Esophagus muscularis mucosa (tissue), 4 donors: ENCODE results near the gene ZNF580. TPM values are rescaled to one million over a fixed set of nuclear protein-coding genes. Genes with fewer than 3 reads are reported as not detected.
A peak's percentile ranks its signal among the peaks of the same experiment; 100 is the strongest.

Source experiments
- DNase-seq: peaks from one replicate; pipeline ENCODE4 v3.0.0-alpha.2; 2017; ENCODE audit errors: extremely low spot score
- H3K27ac ChIP-seq, 4 donors: fragments of 200-600 bp; sonication (generic); replicated peaks in 1 of 4; 1 replicate in 3 of 4; 2 replicates in 1 of 4; pipeline ENCODE4 v1.5.1; 2016 to 2019; ENCODE audit warnings: mild to moderate bottlenecking in 1 of 4
- H3K27me3 ChIP-seq, 4 donors: fragments of 200-600 bp; sonication (generic); one replicate each; pipeline versions ENCODE4 v1.5.1 to v1.6.0; 2016 to 2019
- H3K36me3 ChIP-seq, 4 donors: fragments of 200-600 bp; sonication (generic); one replicate each; pipeline ENCODE4 v1.5.1; 2016 to 2019
- H3K4me1 ChIP-seq, 4 donors: fragments of 200-600 bp; sonication (generic); one replicate each; pipeline ENCODE4 v1.5.1; 2016 to 2019
- H3K4me3 ChIP-seq, 4 donors: fragments of 200-600 bp; sonication (generic); 1 replicate in 2 of 4; 2 replicates in 2 of 4; pipeline ENCODE4 v1.5.1; 2016 to 2019; ENCODE audit warnings: mild to moderate bottlenecking in 4 of 4, moderate library complexity in 1 of 4
- H3K9me3 ChIP-seq, 4 donors: fragments of 200-600 bp; sonication (generic); 1 replicate in 3 of 4; 2 replicates in 1 of 4; pipeline ENCODE4 v1.5.1; 2016 to 2019
- EP300 ChIP-seq: sonication (generic); formaldehyde crosslinking; IDR thresholded peaks from one replicate; pipeline ENCODE4 v1.6.1; 2017; ENCODE audit warnings: antibody characterized with exemption
- POLR2A ChIP-seq: fragments of 450-650 bp; IDR thresholded peaks from one replicate; pipeline ENCODE4 v1.6.1; 2017; ENCODE audit warnings: antibody characterized with exemption, moderate library complexity, mild to moderate bottlenecking, low read depth
- POLR2AphosphoS5 ChIP-seq, 2 donors: sonication (generic); formaldehyde crosslinking; IDR thresholded peaks; one replicate each; pipeline ENCODE4 v1.6.1; 2017; ENCODE audit warnings: antibody characterized with exemption in 2 of 2
- WGBS: methylation state at CpG from one replicate; pipeline ENCODE4 v1.1.5; 2018; 5-methylcytosine and 5-hydroxymethylcytosine counted together
- intact Hi-C: fragments of 100-400 bp; cut with DNase I; formaldehyde crosslinking; loops from one replicate; pipeline ENCODE4 v1.15.1; 2023
- total RNA-seq, 4 donors: library from RNA; depleted of rRNA; stranded (reverse); fragments of >200 nt; gene quantifications; one replicate each; pipeline versions ENCODE4 v1.1.0 to v1.2.1, GENCODE V29; 2016
- TF ChIP-seq, protein P1 (sequence below), 3 experiments: fragments of 200-600 bp in 2 of 3; fragments of 450-650 bp in 1 of 3; sonication (generic) in 2 of 3; IDR thresholded peaks; one replicate each; pipeline ENCODE4 v1.5.1; 2017 to 2019; ENCODE audit warnings: antibody characterized with exemption in 3 of 3, mild to moderate bottlenecking in 2 of 3, moderate library complexity in 1 of 3

ZNF580 gene
- total RNA-seq, 4 donors from 2014 or later, result 38.3 to 66.8 (median 43.1) TPM

DNA sequence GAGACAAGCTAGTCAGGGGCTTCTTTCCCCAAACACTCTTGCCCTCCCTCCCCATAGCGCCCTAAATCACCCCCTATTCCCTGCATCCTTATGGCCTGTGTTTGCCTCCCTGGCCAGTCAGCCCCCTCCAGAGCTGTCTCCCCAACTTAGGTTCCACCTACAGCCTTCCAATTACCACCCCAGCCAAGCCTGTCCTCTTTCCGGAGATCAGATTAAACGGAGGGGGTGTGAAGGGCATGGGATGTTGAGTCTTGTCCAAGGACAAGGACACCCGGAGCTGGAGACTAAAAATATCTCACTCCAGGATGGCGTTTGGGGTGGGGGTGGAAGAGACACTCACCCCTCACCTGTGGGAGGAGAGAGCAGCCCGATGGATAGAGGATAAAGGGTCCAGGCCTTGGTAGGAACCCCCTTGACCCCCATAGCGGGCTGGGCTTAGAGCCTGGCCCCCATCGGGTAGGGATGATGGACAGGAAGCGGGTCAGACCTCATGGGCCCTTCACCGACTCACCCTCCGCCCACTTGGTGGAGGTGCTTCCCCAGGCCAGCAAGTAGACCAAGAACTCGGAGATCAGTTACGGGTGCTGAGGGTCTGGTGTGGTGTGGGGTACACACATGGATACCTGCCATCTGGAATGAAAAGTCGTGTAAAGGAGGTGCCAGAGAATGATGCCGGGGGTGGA, 29.4 kb upstream of the ZNF580 start:
- TF ChIP-seq EP300 (no peak), POLR2A (no peak), POLR2AphosphoS5 (IDR thresholded peaks at IDR 0.05) (no peak)
- TF ChIP-seq, protein P1, sequence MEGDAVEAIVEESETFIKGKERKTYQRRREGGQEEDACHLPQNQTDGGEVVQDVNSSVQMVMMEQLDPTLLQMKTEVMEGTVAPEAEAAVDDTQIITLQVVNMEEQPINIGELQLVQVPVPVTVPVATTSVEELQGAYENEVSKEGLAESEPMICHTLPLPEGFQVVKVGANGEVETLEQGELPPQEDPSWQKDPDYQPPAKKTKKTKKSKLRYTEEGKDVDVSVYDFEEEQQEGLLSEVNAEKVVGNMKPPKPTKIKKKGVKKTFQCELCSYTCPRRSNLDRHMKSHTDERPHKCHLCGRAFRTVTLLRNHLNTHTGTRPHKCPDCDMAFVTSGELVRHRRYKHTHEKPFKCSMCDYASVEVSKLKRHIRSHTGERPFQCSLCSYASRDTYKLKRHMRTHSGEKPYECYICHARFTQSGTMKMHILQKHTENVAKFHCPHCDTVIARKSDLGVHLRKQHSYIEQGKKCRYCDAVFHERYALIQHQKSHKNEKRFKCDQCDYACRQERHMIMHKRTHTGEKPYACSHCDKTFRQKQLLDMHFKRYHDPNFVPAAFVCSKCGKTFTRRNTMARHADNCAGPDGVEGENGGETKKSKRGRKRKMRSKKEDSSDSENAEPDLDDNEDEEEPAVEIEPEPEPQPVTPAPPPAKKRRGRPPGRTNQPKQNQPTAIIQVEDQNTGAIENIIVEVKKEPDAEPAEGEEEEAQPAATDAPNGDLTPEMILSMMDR (IDR thresholded peaks at IDR 0.05), result no peak
- Histone ChIP-seq H3K27ac (peak overlapping the region in 1 of 4 donors; percentile 16), H3K4me1 (peaks cover 26 to 61% (median 43%) of the 10 kb centered on the region in 4 donors), H3K36me3 (peaks cover 22 to 63% (median 47%) of the 10 kb centered on the region in 4 donors), H3K27me3 (no peaks in the 10 kb centered on the region), H3K9me3 (no peaks in the 10 kb centered on the region), H3K4me3 (no peak overlapping the region)
- WGBS, result 73% methylated on average over 11 of the region's 15 CpGs
- intact Hi-C loops, result no loop called here
- no peak for DNase-seq

DNA sequence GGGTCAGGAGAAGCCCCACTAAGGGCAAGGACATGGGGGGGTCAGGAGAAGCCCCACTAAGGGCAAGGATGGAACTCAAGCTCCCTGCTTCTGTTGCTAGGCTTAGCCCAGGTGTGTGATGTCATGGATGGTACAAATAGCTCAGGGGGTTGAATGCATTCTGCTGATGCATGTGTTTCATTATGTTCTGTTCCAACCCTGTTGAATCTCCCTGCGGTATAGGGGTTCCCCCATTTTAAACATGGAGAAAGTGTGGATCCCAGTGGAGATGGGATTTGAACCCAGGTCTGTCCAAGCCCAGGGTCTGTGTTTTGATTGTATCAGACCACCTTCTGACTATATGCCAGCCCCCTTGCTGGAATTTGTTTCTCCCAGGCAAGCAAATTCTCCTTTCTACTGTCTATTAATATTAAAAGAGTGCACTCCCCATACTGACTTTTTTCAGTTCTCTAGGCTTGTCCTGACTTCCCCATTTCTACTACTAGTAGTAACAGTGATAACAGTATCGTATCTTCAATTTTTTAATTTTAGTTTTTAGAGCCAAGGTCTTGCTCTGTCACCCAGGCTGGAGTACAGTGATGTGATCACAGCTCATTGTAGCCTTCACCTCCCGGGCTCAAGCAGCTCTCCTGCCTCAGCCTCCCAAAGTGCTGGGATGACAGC, 28.7 kb upstream of the ZNF580 start:
- peaks cover 26 to 65% (median 54%) of the 10 kb centered on the region in 4 donors for H3K36me3 ChIP-seq
- intact Hi-C loops, result no loop called here

DNA sequence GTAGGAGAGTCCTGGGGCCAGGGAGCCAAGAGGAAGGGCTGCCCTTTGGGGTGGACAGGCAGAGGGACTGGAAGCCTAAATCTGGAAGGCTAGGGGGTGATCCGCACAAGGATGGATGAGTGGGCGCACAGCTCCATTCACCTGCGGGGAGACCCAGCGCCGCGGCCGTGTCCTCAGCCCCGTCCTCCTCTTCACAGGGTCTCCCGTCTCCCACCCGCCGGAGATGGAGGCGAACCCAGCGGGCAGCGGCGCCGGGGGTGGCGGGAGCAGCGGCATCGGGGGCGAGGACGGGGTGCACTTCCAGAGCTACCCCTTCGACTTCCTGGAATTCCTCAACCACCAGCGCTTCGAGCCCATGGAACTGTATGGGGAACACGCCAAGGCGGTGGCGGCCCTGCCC, 27.4 kb upstream of the ZNF580 start:
- intact Hi-C loops, result no loop called here
- Histone ChIP-seq H3K4me1 (peaks cover 15 to 42% (median 27%) of the 10 kb centered on the region in 4 donors), H3K9me3 (no peaks in the 10 kb centered on the region), H3K27me3 (no peaks in the 10 kb centered on the region), H3K27ac (no peak overlapping the region), H3K4me3 (no peak overlapping the region), H3K36me3 (peaks cover 26 to 73% (median 60%) of the 10 kb centered on the region in 4 donors)
- 92% methylated on average over 22 of the region's 27 CpGs for WGBS
- no peak for DNase-seq
- TF ChIP-seq, protein P1 (IDR thresholded peaks at IDR 0.05), result no peak
- no peak for TF ChIP-seq POLR2AphosphoS5 (IDR thresholded peaks at IDR 0.05)
- no peak for TF ChIP-seq POLR2A
- no peak for TF ChIP-seq EP300

More for the DNA sequence above, 28.7 kb upstream of the ZNF580 start:
- Histone ChIP-seq H3K4me1 (peaks cover 19 to 54% (median 36%) of the 10 kb centered on the region in 4 donors), H3K27me3 (no peaks in the 10 kb centered on the region), H3K9me3 (no peaks in the 10 kb centered on the region), H3K27ac (peak overlapping the region in 1 of 4 donors; percentile 16), H3K4me3 (no peak overlapping the region)
- no peak for DNase-seq
- TF ChIP-seq POLR2A (no peak), POLR2AphosphoS5 (IDR thresholded peaks at IDR 0.05) (no peak), EP300 (no peak)
- TF ChIP-seq, protein P1 (IDR thresholded peaks at IDR 0.05), result no peak
- WGBS, result 74% methylated on average over 3 of the region's 3 CpGs

DNA sequence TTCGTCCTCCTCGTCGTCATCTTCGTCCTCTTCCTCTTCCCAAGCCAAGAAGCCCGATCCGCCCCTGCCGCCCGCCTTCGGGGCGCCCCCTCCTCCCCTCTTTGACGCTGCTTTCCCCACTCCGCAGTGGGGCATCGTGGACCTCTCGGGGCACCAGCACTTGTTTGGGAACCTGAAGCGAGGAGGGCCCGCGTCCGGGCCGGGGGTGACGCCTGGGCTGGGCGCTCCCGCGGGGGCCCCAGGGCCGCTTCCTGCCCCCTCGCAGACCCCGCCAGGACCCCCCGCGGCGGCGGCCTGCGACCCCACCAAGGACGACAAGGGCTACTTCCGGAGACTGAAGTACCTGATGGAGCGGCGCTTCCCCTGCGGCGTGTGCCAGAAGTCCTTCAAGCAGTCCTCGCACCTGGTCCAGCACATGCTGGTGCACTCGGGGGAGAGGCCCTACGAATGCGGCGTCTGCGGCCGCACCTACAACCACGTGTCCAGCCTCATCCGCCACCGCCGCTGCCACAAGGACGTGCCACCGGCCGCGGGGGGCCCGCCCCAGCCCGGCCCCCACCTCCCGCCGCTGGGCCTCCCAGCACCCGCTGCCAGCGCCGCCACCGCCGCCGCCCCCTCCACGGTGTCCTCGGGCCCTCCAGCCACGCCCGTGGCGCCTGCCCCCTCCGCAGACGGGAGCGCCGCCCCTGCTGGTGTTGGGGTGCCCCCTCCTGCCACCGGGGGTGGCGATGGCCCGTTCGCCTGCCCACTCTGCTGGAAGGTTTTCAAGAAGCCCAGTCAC, 26.7 kb upstream of the ZNF580 start:
- Histone ChIP-seq H3K4me1 (peaks cover 15 to 41% (median 33%) of the 10 kb centered on the region in 4 donors), H3K4me3 (no peak overlapping the region), H3K27me3 (no peaks in the 10 kb centered on the region), H3K9me3 (no peaks in the 10 kb centered on the region), H3K36me3 (peaks cover 26 to 71% (median 57%) of the 10 kb centered on the region in 4 donors), H3K27ac (no peak overlapping the region)
- no peak for DNase-seq
- no peak for TF ChIP-seq EP300
- no peak for TF ChIP-seq POLR2A
- TF ChIP-seq, protein P1 (IDR thresholded peaks at IDR 0.05), result no peak
- TF ChIP-seq POLR2AphosphoS5 (IDR thresholded peaks at IDR 0.05), result no peak
- intact Hi-C loops, result no loop called here
- WGBS, result 92% methylated on average over 43 of the region's 75 CpGs
